GM13977 (cell line): ENCODE data around the gene YY1.
"Not testable (repeated sequence)": the region's sequence is repeated elsewhere in the genome, so short reads cannot be mapped to it uniquely, and the experiment has no call there.

Source experiments
- DNase-seq: peaks from one replicate; pipeline ENCODE4 v3.0.0; 2012; ENCODE audit warnings: low spot score
- CTCF ChIP-seq: IDR thresholded peaks from 2 replicates; pipeline ENCODE4 v1.5.1; 2012; ENCODE audit warnings: mild to moderate bottlenecking, control low read depth; ENCODE audit not compliant: insufficient read depth; ENCODE audit errors: extremely low read depth, missing control alignments
- in situ Hi-C: fragments of 300-500 bp; cut with MboI; formaldehyde crosslinking; loops from one replicate; pipeline ENCODE4 v1.12.0; 2022; ENCODE audit warnings: low sequenced_read_pairs, low pct_unique_long_range_greater_than_20kb, mixed read lengths, inconsistent platforms; ENCODE audit not compliant: unreplicated experiment

The YY1 gene

GRCh38 chr14:100279133-100279532 lies 40.2 kb downstream of the YY1 start:
- in situ Hi-C loops = no loop called here
- DNase-seq = no peak
- no peak for TF ChIP-seq CTCF

- in situ Hi-C loops = no loop called here
- no peak for TF ChIP-seq CTCF
- DNase-seq = no peak
These were observed 40.6 kb downstream of the YY1 start for GRCh38 chr14:100279563-100279962.

GRCh38 chr14:100281286-100282082 lies 42.5 kb downstream of the YY1 start:
- in situ Hi-C loops = no loop called here
- no peak for TF ChIP-seq CTCF
- DNase-seq = no peak

- TF ChIP-seq CTCF = no peak
- in situ Hi-C loops = no loop called here
- no peak for DNase-seq
These were observed 43.1 kb downstream of the YY1 start for GRCh38 chr14:100282083-100282350.

- in situ Hi-C loops = no loop called here
- DNase-seq = no peak
These were observed 43.9 kb downstream of the YY1 start for GRCh38 chr14:100282766-100283419.

GRCh38 chr14:100283436-100283835 lies 44.5 kb downstream of the YY1 start:
- DNase-seq, in situ Hi-C loops: not testable (repeated sequence)

More at GRCh38 chr14:100282766-100283419, 43.9 kb downstream of the YY1 start:
- no peak for TF ChIP-seq CTCF
